HCT116 (cell line): ENCODE results near the gene BCR. TPM values are rescaled to one million over a fixed set of nuclear protein-coding genes. Genes with fewer than 3 reads are reported as not detected.

ENCODE experiments used
- ATAC-seq: fragments of 200-7000 bp; cut with Tn5 transposase; 2 replicates; pipeline ENCODE4 v1.9.1; 2020; ENCODE audit warnings: mild to moderate bottlenecking, moderate library complexity
- BruUV-seq: library from RNA; stranded (reverse); fragments of 400-500 nt; replicated peaks from 2 replicates; lab custom pipeline; 2021; lab: Mats Ljungman, UMichigan
- CTCF ChIA-PET: fragments of 300-600 bp; sonication (Branson Sonifier 250); formaldehyde crosslinking; loops from one replicate; lab custom pipeline; 2021; ENCODE audit warnings: antibody characterized with exemption; lab: Charles Lee
- POLR2A ChIA-PET: fragments of 300-600, 350-600 bp; sonication (Branson Sonifier 250); formaldehyde crosslinking; loops from one replicate; lab custom pipeline; 2021; ENCODE audit warnings: antibody characterized with exemption; lab: Charles Lee
- RAD21 ChIA-PET, 2 experiments: fragments of 300-600 bp; sonication (Branson Sonifier 250); formaldehyde crosslinking; loops; one replicate each; lab custom pipeline; 2023; ENCODE audit warnings: low total read pairs in 2 of 2; ENCODE audit not compliant: uncharacterized antibody in 2 of 2, unreplicated experiment in 2 of 2, low non-redundant PET in 1 of 2; lab: Charles Lee
- DNase-seq: peaks from one replicate; pipeline ENCODE4 v3.0.0-alpha.2; 2010; ENCODE audit warnings: low read depth, low spot score
- H2AFZ ChIP-seq: fragments of 200-600 bp; shearing (Covaris generic), sonication (generic); 2 replicates; pipeline ENCODE4 v1.6.1; 2017; ENCODE audit warnings: low read depth, mixed run types, mixed read lengths, antibody characterized with exemption, low read length; ENCODE audit not compliant: poor library complexity, severe bottlenecking
- H3K27ac ChIP-seq: 2 replicates; pipeline ENCODE4 v1.5.1; 2012; ENCODE audit warnings: low read depth, low read length
- H3K27me3 ChIP-seq: fragments of 200-600 bp; sonication (generic); 2 replicates; pipeline ENCODE4 v1.6.1; 2016; ENCODE audit warnings: mixed run types, low read length, mixed read lengths; ENCODE audit not compliant: insufficient read depth
- H3K36me3 ChIP-seq, 2 experiments: fragments of 200-500 bp in 1 of 2; fragments of 200-600 bp in 1 of 2; sonication (Bioruptor generic) in 1 of 2; sonication (generic) in 1 of 2; 2 replicates each; pipeline versions ENCODE4 v1.5.1 to v1.6.1; 2014 to 2016; ENCODE audit warnings: low read length in 2 of 2, inconsistent platforms in 1 of 2, mixed read lengths in 1 of 2, mixed run types in 1 of 2; ENCODE audit not compliant: insufficient read depth in 2 of 2, control insufficient read depth in 1 of 2
- H3K4me1 ChIP-seq, 2 experiments: fragments of 200-600 bp in 1 of 2; sonication (generic) in 1 of 2; 2 replicates each; pipeline versions ENCODE4 v1.5.1 to v1.6.1; 2012 to 2017; ENCODE audit warnings: low read length in 2 of 2, inconsistent platforms in 1 of 2, mild to moderate bottlenecking in 1 of 2, mixed read lengths in 1 of 2, mixed run types in 1 of 2, moderate library complexity in 1 of 2; ENCODE audit not compliant: insufficient read depth in 2 of 2, control insufficient read depth in 1 of 2
- H3K4me2 ChIP-seq: fragments of 200-600 bp; sonication (generic); 2 replicates; pipeline ENCODE4 v1.6.1; 2017; ENCODE audit warnings: mixed run types, low read length, mixed read lengths
- H3K4me3 ChIP-seq, 2 experiments: fragments of 200-600 bp in 1 of 2; sonication (generic) in 1 of 2; replicated peaks in 1 of 2; 2 replicates each; pipeline ENCODE4 v1.5.1; 2011 to 2016; ENCODE audit warnings: low read length in 2 of 2, control low read depth in 1 of 2, low read depth in 1 of 2, mild to moderate bottlenecking in 1 of 2, mixed read lengths in 1 of 2, mixed run types in 1 of 2
- H3K79me2 ChIP-seq: fragments of 200-600 bp; sonication (generic); 2 replicates; pipeline ENCODE4 v1.6.1; 2017; ENCODE audit warnings: mild to moderate bottlenecking, mixed run types, low read length, moderate library complexity, mixed read lengths; ENCODE audit not compliant: insufficient read depth
- H3K9ac ChIP-seq: fragments of 200-600 bp; sonication (generic); 2 replicates; pipeline ENCODE4 v1.6.1; 2016; ENCODE audit warnings: low read length, mixed read lengths
- H3K9me2 ChIP-seq: fragments of 200-600 bp; sonication (generic), shearing (Covaris generic); 2 replicates; pipeline ENCODE4 v1.6.1; 2017; ENCODE audit warnings: mixed run types, mild to moderate bottlenecking, moderate library complexity; ENCODE audit not compliant: insufficient read depth
- H3K9me3 ChIP-seq, 2 experiments: fragments of 200-500 bp in 1 of 2; fragments of 200-600 bp in 1 of 2; sonication (Bioruptor generic) in 1 of 2; sonication (generic) in 1 of 2; 2 replicates each; pipeline ENCODE4 v1.6.1; 2014 to 2017; ENCODE audit warnings: low read length in 2 of 2, mixed read lengths in 2 of 2, inconsistent platforms in 1 of 2, low read depth in 1 of 2, mild to moderate bottlenecking in 1 of 2, mixed run types in 1 of 2, moderate library complexity in 1 of 2; ENCODE audit not compliant: control insufficient read depth in 1 of 2, insufficient read depth in 1 of 2
- H4K20me1 ChIP-seq: fragments of 200-600 bp; sonication (generic), shearing (Covaris generic); 2 replicates; pipeline ENCODE4 v1.6.1; 2017; ENCODE audit warnings: mixed run types, mild to moderate bottlenecking, moderate library complexity; ENCODE audit not compliant: insufficient read depth
- CEBPB ChIP-seq: IDR thresholded peaks from 2 replicates; pipeline ENCODE4 v1.6.1; 2012; ENCODE audit warnings: low read depth
- ELF1 ChIP-seq: IDR thresholded peaks from 2 replicates; pipeline ENCODE4 v1.6.1; 2012; ENCODE audit warnings: low read depth, borderline replicate concordance
- EZH2 ChIP-seq: fragments of 200-600 bp; sonication (generic); IDR thresholded peaks from 2 replicates; pipeline ENCODE4 v1.6.1; 2017; ENCODE audit warnings: antibody characterized with exemption, mixed run types
- EZH2phosphoT487 ChIP-seq: fragments of 200-600 bp; IDR thresholded peaks from 2 replicates; pipeline ENCODE4 v1.6.1; 2018; ENCODE audit warnings: antibody characterized with exemption, borderline replicate concordance
- FOSL1 ChIP-seq: IDR thresholded peaks from 2 replicates; pipeline ENCODE4 v1.6.1; 2012; ENCODE audit warnings: low read depth
- JUND ChIP-seq: IDR thresholded peaks from 2 replicates; pipeline ENCODE4 v1.6.1; 2012
- SIN3A ChIP-seq: IDR thresholded peaks from 2 replicates; pipeline ENCODE4 v1.6.1; 2012; ENCODE audit warnings: low read depth
- SRF ChIP-seq: IDR thresholded peaks from 2 replicates; pipeline ENCODE4 v1.6.1; 2012; ENCODE audit warnings: low read depth
- TCF7L2 ChIP-seq: IDR thresholded peaks from 2 replicates; pipeline ENCODE4 v1.7.0; 2011; ENCODE audit warnings: borderline replicate concordance, inconsistent platforms; ENCODE audit not compliant: insufficient read depth, insufficient read length; ENCODE audit errors: extremely low read depth
- YY1 ChIP-seq: IDR thresholded peaks from 2 replicates; pipeline ENCODE4 v1.6.1; 2011; ENCODE audit warnings: low read length, low read depth, moderate library complexity, mild to moderate bottlenecking; ENCODE audit not compliant: insufficient replicate concordance; ENCODE audit errors: extremely low read depth
- ZFX ChIP-seq: fragments of 450-650 bp; IDR thresholded peaks from 2 replicates; pipeline ENCODE4 v1.6.1; 2017
- intact Hi-C: fragments of 100-400 bp; cut with micrococcal nuclease; formaldehyde crosslinking; loops from 2 replicates; pipeline ENCODE4 v1.10.0; 2022
- total RNA-seq: library from RNA; stranded (reverse); gene quantifications from one replicate; pipeline ENCODE4 v1.2.1, GENCODE V29; 2021; ENCODE audit not compliant: unreplicated experiment
- TF ChIP-seq, protein P1 (sequence below): IDR thresholded peaks from 2 replicates; pipeline ENCODE4 v1.6.1; 2012
- TF ChIP-seq, protein P2 (sequence below): IDR thresholded peaks from 2 replicates; pipeline ENCODE4 v1.6.1; 2012

BCR gene
- total RNA-seq, 1 experiment from 2014 or later, result 39.7 TPM

DNA sequence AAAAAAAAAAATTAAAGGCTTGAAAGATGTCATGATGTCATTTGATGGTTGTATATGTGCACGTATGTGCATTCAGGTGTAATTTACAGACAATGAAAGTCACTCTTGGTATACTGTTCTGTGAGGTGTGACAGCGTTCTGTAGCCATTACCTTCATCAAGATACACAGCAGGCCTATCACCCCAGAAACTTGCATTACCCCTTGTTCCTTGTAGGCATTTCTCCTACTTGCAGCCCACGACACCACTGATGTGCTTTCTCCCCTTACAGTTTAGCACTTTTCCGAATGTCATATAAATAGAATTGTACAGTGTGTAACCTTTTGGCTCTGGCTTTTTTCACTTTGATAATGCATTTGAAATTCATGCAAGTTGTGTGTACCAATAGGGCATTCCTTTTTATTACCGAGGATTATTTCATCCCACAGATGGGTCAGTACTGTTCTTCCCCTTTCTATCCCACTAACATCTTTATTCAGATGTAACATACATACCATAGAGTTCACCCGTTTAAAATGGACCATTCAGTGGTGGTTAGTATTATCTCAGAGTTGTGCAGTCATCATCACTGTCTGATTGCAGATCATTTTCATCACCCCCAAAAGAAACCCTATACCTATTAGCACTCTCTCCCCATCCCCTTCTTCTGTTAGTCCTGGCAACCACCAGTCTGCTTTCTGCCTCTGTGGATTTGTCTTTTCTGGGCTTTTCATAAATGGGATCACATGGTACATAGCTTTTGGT, 30.3 kb downstream of the BCR start:
- Histone ChIP-seq H3K27ac (no peak overlapping the region), H3K4me2 (no peak overlapping the region), H3K9ac (no peak overlapping the region), H3K4me1 (peaks cover 0 to 9% of the 10 kb centered on the region in 2 experiments; a peak in 1 of 4 replicates), H2AFZ (no peak overlapping the region), H3K9me2 (no peaks in the 10 kb centered on the region)
- intact Hi-C loops, result no loop called here
- POLR2A ChIA-PET, result no interaction called here
- TF ChIP-seq SRF, result no peak
- TF ChIP-seq, protein P1, sequence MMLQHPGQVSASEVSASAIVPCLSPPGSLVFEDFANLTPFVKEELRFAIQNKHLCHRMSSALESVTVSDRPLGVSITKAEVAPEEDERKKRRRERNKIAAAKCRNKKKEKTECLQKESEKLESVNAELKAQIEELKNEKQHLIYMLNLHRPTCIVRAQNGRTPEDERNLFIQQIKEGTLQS, result no peak
- TF ChIP-seq EZH2phosphoT487, result no peak
- no peak for TF ChIP-seq TCF7L2
- TF ChIP-seq FOSL1, result no peak
- no peak for TF ChIP-seq ZFX
- TF ChIP-seq EZH2, result no peak
- no peak for TF ChIP-seq SIN3A
- no peak for TF ChIP-seq YY1
- TF ChIP-seq CEBPB, result no peak
- TF ChIP-seq ELF1, result no peak
- TF ChIP-seq, protein P2, sequence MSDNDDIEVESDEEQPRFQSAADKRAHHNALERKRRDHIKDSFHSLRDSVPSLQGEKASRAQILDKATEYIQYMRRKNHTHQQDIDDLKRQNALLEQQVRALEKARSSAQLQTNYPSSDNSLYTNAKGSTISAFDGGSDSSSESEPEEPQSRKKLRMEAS, result no peak
- TF ChIP-seq JUND, result no peak
- TF ChIP-seq, all 23 proteins: peak for 0
- peaks cover 85% of the 10 kb centered on the region for H3K79me2 ChIP-seq
- H4K20me1 ChIP-seq, result no peaks in the 10 kb centered on the region
- ChIA-PET RAD21 (no interaction called here), CTCF (no interaction called here)
- no peaks in the 10 kb centered on the region for H3K9me3 ChIP-seq
- DNase-seq (no peak), ATAC-seq (no peak)
- H3K4me3 ChIP-seq, result no peak overlapping the region
- no TSS peak for BruUV-seq
- H3K36me3 ChIP-seq, result 0 out of 4 replicates have a peak, but pooled peaks cover 0 to 4% of the 10 kb centered on the region in 2 experiments
- H3K27me3 ChIP-seq, result no peaks in the 10 kb centered on the region
